Muscle of back (tissue), 11 donors: Measurements from ENCODE around the gene RAB14. TPM values are rescaled to one million over a fixed set of nuclear protein-coding genes. Genes with fewer than 3 reads are reported as not detected.
"Not testable (repeated sequence)": the region's sequence is repeated elsewhere in the genome, so short reads cannot be mapped to it uniquely, and the experiment has no call there.

Source experiments
- DNase-seq, 3 donors: peaks; one replicate each; pipeline versions ENCODE4 v3.0.0 to v3.0.0-alpha.2; 2013
- polyA plus RNA-seq, 10 donors: library from polyadenylated mRNA; unstranded; fragments of 120-200 nt; gene quantifications; one replicate each; pipeline ENCODE4 v1.2.1, GENCODE V29; 2013; ENCODE audit not compliant: insufficient read length in 10 of 10

Gene RAB14
- polyA plus RNA-seq, 10 donors = 48.6 to 68.1 (median 55.4) TPM

DNA sequence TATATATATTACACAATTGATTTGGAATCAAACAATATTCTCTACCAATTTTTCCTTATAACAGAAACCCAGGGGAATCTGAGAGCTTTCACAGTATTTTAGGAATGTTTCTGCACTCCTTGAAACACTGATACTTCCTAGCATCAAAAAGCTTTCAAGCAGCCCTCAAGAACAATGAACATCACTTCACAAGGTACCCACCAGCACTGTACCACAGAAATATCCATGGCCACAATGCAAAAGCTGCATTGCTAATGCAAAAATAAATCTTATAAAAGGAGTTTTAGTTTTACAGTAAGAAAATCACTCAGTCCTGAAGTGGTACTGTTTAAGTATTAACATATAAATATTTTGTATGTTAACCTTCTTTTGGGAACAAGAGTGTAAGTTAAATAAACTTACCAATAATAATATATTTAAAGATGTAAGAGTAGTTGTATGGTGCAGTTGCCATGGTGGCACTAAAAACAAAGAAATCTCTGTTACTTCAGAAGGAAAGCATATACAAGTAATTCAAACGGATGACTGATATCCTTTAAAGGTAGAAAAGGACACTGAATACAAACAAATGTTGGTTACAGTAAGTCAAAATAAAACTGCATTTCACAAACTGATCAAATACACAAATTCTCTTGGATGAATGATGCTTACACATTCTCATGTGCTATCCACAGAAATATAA lies 8.6 kb downstream of the RAB14 start:
- DNase-seq = no peak

DNA sequence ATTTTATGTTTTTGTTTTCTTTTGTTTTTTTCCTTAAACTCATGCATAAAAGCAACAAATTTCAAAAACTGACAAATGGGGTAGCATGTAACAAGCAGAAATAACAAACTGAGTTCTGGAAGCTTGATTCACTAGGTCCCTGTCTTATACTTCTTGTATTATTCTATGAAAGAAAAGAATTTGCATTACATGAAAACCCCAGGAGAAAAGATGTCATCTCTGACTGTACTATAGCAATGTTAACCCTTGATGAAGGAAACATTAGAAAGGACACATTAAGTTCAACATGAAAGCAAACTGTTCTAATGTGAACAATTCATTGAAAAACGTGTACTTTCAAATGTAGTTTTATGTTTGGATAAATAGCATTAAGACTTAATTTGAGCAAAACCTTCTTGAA lies 9.2 kb downstream of the RAB14 start:
- DNase-seq = no peak

DNA sequence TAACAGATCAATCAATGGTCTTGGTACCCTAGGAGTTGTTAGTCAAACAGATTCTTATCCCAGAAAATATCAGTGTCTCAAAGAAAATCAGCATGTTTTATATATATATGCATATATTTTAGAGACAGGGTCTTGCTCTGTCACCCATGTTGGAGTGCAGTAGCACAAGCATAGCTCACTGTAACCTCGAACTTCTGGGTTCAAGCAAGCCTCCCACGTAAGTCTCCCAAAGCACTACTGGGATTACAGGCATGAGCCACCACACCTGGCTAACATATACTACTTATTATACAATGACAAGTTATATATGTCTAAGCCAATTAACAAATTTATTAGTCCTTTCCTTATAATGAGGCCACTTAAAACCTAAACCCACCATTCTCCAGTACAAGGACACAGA lies 10.4 kb downstream of the RAB14 start:
- no peak for DNase-seq

DNA sequence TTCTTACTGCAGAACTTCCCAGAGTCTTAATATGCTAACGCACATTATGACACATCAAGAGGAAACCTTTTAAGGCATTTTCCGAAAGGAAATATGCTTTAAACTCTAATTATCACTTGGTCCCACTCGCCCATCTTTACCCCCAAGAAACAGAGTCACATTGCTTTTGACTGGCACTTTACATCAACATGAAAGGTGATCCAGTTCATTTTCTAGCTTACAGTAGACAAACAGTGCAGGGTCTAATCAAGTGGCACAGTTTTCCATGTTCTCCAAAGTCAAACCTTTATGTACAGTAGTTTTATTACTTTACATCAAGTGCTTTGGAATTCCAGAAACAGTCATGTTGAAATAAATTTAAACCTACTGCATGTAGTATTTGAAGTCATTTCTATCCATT lies 12.0 kb downstream of the RAB14 start:
- no peak for DNase-seq

DNA sequence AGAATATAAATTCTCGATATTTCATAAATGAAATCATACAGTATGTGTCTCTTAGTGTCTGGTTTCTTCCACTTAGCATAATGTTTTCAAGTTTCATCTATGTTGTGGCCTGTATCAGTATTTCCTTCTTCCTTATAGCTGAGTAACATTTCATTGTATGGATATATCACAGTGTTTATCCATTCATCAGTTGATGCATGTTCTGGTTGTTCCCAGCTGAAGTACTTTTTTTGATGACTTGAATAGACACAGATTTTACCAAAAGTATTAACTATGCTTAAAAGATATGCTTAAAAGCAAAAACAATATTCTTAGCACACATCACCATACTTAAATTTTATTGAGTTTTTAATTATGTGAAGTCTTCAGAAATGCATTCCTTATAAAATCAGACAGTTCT lies 12.7 kb downstream of the RAB14 start:
- no peak for DNase-seq

DNA sequence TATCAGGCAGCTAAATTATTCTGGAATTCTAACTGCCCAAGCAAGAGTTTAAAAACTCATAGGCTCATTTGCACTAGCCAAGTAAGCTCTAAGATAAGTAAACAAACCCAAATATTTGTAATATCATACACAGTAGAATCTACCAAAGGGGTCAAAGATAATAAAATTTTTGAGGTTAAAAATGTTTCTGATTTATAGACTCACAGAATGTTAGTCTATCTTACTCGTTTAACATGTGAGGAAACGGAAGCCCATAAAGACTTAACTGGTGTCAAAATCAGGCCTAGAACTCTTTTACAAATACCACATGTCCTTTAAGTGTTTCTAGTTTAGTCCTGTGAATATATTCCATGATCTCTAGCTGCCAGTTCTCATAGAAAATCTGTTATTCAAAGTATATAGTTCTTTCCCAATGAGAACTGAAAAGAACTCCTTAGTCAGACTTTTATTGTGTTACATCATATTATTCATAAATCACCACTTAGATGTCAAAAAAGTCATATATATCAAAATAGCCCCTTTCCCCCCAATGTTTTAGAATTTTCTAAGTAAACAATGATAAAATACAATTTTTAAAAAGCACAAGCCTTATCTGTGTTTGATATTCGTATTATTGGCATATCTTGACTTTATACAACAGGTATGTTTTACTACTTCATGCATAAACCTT lies 13.9 kb downstream of the RAB14 start:
- no peak for DNase-seq

DNA sequence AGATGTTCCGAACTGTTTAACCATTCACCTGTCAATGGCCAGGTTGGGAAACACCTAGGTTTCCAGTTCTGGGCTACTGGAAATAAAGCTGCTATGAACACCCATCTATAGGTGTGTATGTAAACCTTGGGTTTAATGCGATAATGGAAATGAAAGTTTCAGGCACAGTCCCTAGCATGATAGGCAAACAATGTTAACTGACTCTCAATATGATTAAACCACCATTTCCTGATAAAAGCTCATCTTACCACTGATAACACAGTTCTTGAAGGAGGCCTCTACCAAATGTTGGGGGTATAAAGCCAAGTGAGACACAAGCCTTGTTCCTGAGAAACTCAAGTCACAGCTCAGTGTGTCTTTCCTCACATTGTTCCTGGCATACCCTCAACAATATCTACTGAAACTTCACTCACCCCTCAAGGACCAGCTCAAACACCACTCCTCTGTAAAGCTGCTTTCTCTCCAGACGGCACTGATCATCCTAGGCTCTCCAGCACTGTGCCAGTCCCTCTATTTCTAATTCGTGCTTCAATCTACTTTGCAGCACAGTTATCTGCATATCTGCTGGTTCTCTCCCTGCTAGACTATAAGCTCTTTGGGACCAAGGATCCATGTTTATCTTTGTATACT lies 15.8 kb downstream of the RAB14 start:
- DNase-seq = no peak

DNA sequence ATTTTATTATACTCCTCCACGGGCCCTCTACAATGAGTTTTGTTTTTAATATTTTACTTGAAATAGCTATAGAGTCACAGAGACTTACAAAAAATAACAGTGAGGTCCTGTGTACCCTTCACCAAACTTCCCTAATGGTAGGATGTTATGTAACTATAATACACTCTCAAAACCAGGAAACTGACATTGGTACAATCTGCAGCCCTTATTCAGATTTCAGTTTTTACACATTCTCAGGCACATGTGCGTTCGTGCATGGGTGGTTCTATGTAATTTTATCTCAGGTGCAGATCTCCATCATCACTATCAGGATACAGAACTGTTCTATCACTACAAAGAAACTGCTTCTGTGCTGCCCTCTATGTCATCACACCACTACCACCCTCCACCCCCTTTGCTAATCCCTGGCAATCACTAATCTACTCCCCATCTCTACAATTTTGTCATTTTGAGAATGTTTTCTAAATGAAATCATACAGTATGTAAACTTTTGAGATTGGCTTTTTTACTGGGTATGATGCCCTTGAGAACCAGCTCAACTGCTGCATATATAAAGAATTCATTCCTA lies 16.4 kb downstream of the RAB14 start:
- DNase-seq = no peak

DNA sequence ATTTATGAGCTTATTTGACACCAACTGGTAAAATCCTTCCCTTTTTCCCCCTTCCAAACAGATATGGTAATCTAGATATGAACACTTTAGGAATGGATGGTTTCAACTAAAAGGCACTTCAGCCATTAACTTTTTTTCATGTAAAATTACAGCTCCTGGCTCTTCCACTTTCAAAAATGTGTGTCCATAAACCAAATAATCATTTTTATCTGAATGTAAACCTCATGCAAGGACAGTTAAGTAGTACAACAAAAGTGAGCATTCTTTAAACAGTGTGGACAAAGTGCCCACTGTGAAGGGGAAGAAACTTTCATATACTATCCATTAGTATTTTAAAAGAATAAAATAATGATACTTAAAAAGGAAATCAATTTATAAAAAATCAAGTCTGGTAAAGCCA lies 17.2 kb downstream of the RAB14 start:
- no peak for DNase-seq

DNA sequence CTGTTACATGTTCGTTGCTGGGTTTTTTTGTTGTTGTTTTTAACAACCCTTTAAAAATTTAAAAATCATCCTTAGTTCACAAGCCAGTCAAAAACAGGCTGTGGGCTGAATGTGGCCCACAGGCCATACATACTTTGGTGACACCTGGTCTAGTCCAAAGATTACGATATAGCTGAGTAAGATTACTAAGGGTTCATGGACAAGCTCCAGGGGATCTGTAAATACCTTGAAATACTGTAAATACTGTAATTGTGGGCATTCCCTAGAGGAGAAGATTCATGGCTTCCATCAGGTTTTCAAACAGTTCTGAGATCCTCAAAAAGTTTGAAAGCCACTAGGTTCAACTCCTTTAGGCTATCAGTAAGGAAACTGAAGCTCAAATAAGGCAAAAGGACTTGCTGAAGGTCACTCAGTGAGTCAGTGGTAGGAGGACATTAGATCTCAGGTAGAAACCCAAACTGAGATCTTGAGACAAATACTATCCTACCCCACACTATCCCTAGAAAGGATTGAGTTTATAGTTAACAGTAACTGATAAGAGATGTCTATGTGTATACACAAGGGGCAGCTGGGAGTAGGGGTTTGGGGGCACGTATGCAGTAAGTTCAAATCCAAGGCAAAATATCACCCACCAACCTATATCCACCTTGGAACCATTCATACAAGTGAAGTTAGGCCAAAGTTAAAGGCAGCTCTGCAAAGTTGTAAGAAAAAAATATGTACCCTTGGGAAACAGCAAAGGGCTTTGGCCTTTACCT lies 17.8 kb downstream of the RAB14 start:
- DNase-seq = no peak

DNA sequence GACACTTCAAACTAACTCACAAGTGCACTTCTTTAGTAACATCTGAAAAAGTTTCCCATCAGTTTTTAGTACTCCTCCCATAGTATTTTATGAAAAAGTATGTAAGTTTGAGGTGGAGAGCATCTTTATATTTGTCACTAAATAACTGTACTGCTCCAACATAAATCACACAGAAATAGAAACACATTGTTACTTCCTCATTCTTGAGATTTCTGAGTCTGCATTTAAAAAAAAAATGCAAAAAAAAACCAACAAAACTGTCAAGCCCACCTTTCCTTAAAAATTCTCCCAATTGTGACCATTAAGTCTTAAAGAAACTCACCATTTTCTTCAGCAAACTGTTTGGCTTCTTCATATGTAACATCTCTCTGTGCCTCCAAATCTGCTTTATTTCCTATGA lies 18.7 kb downstream of the RAB14 start:
- DNase-seq = no peak

DNA sequence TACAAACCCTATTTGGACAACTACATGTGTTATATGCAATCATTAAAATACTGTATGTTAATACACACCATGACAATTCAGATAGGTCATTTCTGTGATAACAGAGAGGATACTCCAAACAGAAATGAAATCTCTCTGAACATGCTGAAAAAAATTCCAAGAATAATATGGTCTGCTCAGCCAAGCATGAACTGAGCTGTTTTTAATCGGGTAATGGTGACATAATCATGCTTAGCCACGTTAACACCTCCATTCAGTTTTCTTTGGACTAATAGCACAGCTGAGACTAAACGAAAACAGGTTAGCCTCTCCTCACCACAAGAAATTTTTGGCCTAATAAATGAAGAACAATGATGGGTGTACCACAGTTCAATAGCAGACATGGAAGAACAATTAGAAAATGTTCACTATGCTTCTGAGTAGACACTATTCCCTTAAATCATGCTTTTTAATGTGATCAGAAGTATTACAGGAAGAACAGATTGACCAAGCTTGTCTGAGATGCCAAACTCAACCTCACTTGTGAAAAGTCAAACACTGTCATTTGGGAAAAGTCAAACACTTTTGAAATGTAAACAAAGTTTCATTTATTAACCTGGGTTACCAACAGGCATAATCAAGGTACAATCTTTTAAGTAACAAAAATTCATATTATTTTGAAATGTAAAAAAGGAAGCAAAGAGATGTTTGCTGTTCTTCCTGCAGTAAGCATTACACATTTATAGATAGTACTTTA lies 19.4 kb downstream of the RAB14 start:
- DNase-seq = no peak

DNA sequence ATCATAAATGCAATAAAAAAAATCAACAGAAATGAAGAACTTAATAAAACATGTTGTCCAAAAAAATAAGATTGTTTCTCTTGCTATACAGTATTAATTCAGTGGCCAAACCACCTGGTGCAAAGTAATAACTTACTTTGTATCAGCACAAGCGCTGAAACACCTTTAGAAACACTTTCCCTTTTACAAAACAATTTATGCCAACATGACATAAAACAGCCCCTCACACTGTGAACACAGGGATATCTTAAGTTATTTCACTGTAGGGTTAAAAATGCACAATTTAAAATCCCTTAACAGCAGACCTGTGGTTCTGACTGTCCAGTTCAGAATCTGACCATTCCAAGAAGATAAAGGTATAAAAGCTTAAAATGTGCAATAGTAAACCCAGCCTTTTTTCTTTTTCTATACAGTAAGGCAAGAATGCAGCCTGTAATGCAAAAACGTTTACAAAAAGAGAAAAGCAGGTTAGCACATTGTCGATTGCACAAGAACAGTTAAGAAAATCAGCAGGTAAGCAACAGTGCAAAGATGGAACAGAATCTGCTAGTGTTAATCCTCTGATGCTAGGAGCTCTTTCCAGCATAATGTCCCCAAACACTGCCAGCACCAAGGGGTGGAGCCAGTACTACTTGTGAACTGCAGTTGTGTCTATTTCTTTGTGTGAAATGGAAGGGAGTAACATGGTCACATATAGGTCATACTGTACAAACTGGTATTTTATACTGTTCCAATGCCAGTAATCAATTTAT lies 21.6 kb downstream of the RAB14 start:
- no peak for DNase-seq

DNA sequence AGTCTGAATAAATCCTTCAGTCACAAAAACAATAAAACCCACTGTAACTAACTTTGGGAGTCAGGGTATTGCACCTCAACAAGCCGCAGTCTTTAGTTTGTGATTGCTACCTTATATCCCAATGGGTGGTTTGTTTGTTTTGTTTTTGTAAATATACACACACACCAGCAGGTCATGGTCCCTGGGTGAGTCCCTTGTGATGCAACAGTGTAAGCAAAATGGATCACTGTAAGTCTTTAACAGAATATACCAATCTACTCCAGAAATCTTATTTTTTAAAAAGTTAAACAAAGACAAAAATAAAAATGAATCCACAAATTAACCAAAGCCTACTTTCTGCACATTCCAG lies 22.3 kb downstream of the RAB14 start:
- not testable (repeated sequence) for DNase-seq

DNA sequence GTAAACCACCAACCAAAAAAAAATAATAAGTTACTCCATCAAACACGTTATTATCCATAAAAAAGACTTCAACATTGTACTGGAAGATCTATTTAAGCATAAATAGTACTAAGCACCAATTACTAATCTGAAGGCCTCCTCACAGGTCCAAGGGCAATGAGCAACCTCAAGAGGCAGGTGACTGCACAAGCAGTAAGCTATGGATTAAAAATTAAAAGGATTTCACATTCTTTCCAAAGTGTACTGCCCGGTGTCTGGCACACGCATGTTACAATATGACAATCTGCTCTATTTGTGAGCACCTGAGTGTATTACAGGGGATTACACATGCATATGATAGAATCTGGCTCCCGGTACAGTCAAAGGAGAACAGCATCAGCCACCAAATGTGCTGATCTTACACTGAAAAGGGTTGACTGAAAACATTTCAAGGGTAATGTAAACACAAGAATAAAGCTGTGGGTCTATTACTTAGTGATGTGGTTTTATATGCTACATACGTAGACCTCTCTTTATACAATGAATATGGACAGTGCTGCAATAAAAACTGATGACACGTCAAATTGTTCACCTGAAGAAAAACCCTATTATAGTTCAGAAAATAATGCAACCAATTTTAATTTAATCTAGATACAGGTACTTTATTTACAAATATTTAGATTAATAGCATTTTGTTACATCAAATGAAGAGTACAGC lies 22.8 kb downstream of the RAB14 start:
- no peak for DNase-seq

DNA sequence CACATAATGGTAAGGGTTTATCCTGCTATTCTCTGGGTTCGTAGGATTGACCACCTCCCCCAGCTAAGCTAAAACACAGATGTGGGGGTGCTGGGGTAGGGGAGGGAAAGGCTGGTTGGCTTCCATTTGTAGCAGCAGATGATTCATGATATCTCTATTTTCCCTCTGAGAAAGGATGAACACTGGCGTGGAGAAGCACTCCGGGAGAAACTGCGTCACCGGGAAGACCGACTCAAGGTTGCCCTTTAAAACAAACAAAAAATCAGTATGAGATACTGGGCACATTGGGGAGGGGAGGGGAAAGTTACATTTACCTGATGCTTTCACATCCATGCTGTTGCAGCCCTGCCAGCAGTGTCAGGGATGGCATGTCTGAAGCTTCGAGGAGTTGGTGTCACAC lies 28.2 kb downstream of the RAB14 start:
- DNase-seq = no peak

DNA sequence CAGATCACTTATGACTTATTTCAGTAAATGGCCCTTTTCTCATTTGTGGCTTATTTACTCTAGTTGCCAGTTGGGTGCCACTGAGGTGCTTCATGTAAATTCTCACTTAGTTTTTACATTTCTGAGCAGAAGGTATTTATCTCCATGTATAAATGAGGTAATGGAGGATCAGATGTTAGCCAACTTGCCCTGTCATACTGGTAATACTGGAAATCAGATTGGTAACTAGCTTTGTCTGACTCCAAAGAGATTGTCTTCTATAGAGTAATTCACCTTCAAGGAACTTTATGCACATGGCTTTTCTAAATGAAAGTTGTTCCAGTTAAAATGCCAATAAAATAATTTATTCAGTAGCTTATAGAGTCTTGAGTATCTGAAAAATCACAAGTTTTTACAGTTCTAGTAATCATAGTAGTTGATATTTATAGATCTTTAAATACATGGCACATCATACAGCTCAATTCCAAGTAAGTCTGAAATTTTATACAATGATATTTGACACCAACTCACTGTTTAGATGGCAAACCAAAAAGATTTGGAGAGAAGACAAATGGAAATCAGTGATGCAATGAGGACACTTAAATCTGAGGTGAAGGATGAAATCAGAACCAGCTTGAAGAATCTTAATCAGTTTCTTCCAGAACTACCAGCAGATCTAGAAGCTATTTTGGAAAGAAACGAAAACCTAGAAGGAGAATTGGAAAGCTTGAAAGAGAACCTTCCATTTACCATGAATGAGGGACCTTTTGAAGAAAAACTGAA lies 28.8 kb downstream of the RAB14 start:
- no peak for DNase-seq

DNA sequence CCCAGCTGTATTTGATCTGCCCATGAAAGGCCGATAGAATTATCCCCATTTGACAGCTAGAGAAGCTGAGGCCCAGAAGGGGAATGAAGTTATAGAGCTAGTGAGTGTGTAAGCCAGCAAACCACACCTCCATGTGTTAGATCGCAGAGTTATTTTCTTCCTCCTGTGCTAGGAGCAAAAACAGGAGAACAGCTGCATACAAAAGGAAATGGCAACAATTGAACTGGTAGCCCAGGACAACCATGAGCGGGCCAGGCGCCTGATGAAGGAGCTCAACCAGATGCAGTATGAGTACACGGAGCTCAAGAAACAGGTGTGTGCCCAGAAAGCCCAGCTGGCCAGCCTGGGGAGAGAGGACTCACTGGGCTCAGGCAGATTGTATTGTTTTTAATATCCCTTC lies 30.4 kb downstream of the RAB14 start:
- DNase-seq = no peak

DNA sequence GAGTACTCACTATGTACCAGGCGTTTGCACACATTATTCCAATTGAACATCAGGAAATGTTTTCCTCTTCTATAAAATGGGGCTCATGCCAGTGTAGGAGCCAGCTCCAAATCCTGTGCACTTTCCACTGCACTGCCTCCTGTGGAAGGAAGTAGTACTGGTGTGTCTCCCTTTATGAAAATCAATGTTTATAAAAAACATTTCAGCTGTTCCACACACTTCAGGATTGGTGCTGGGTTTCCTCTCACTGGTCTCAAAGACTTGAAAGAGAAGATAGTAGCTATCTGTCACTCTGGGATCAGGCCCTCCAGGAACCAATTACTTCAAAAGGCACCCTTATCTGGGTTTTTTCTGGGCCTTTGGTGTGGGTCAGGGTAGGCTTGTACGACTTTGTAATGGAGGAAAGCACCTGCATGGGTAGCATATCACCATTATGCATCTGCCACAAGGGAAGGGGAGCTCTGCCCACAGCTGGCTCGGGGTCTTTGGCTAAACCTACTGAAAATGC lies 32.5 kb downstream of the RAB14 start:
- DNase-seq = peak in 1 of 3 donors; percentile 13
